Activated naive CD8-positive, alpha-beta T cell treated with anti-CD3 and anti-CD28 coated beads, Interleukin-2, amount 50 U/mL, for 24 hours (primary cell): Measurements from ENCODE around the gene AGL.
A peak's percentile ranks its signal among the peaks of the same experiment; 100 is the strongest.
"Not testable (repeated sequence)": the region's sequence is repeated elsewhere in the genome, so short reads cannot be mapped to it uniquely, and the experiment has no call there.

Experiments used
- ATAC-seq: fragments of 150-1000 bp; cut with Tn5 transposase; one replicate; pipeline ENCODE4 v1.10.0; 2021
- DNase-seq: peaks from one replicate; pipeline ENCODE4 v3.0.0; 2021
- H3K27ac Mint-ChIP-seq: one replicate; pipeline ENCODE4 v1.8.0; 2021; ENCODE audit warnings: mild to moderate bottlenecking, mixed read lengths
- H3K27me3 Mint-ChIP-seq: one replicate; pipeline ENCODE4 v1.8.0; 2021; ENCODE audit warnings: mixed read lengths
- H3K36me3 Mint-ChIP-seq: one replicate; pipeline ENCODE4 v1.8.0; 2021; ENCODE audit warnings: low read depth, mixed read lengths
- H3K4me1 Mint-ChIP-seq: one replicate; pipeline ENCODE4 v1.8.0; 2021; ENCODE audit warnings: mixed read lengths
- H3K4me3 Mint-ChIP-seq: one replicate; pipeline ENCODE4 v1.8.0; 2021; ENCODE audit warnings: mild to moderate bottlenecking, moderate library complexity, mixed read lengths
- H3K9me3 Mint-ChIP-seq: one replicate; pipeline ENCODE4 v1.8.0; 2021; ENCODE audit warnings: mixed read lengths

The AGL gene

GRCh38 chr1:99869304-99869703 is 19.1 kb downstream of the AGL start:
- H3K4me1 Mint-ChIP-seq, result no peaks in the 10 kb centered on the region
- H3K27ac Mint-ChIP-seq, result no peak overlapping the region
- no peaks in the 10 kb centered on the region for H3K27me3 Mint-ChIP-seq
- ATAC-seq (no peak), DNase-seq (no peak)
- no peaks in the 10 kb centered on the region for H3K9me3 Mint-ChIP-seq
- H3K36me3 Mint-ChIP-seq, result peaks cover 8% of the 10 kb centered on the region
- H3K4me3 Mint-ChIP-seq, result no peak overlapping the region

- Mint-ChIP-seq H3K27me3 (no peaks in the 10 kb centered on the region), H3K4me3 (no peak overlapping the region), H3K4me1 (no peaks in the 10 kb centered on the region), H3K27ac (no peak overlapping the region), H3K36me3 (peaks cover 5% of the 10 kb centered on the region), H3K9me3 (no peaks in the 10 kb centered on the region)
- no peak for ATAC-seq
- DNase-seq, result no peak
Observed at GRCh38 chr1:99869723-99870122, 19.6 kb downstream of the AGL start.

- no peak overlapping the region for H3K4me3 Mint-ChIP-seq
- H3K27me3 Mint-ChIP-seq, result no peaks in the 10 kb centered on the region
- ATAC-seq, result no peak
- H3K36me3 Mint-ChIP-seq, result peaks cover 5% of the 10 kb centered on the region
- H3K4me1 Mint-ChIP-seq, result no peaks in the 10 kb centered on the region
- H3K9me3 Mint-ChIP-seq, result no peaks in the 10 kb centered on the region
- no peak overlapping the region for H3K27ac Mint-ChIP-seq
- DNase-seq, result no peak
Observed at GRCh38 chr1:99872063-99872462, 21.9 kb downstream of the AGL start.

GRCh38 chr1:99877568-99877967 is 27.4 kb downstream of the AGL start:
- Mint-ChIP-seq H3K27ac (no peak overlapping the region), H3K27me3 (no peaks in the 10 kb centered on the region), H3K9me3 (no peaks in the 10 kb centered on the region), H3K4me1 (no peaks in the 10 kb centered on the region), H3K4me3 (no peak overlapping the region), H3K36me3 (peaks cover 11% of the 10 kb centered on the region)
- ATAC-seq (no peak), DNase-seq (no peak)

GRCh38 chr1:99886179-99886578 is 36.0 kb downstream of the AGL start:
- DNase-seq, result no peak
- H3K9me3 Mint-ChIP-seq, result no peaks in the 10 kb centered on the region
- H3K4me3 Mint-ChIP-seq, result no peak overlapping the region
- no peak overlapping the region for H3K27ac Mint-ChIP-seq
- no peaks in the 10 kb centered on the region for H3K4me1 Mint-ChIP-seq
- no peak for ATAC-seq
- peaks cover 29% of the 10 kb centered on the region for H3K36me3 Mint-ChIP-seq
- no peaks in the 10 kb centered on the region for H3K27me3 Mint-ChIP-seq

- Mint-ChIP-seq H3K27me3 (no peaks in the 10 kb centered on the region), H3K4me1 (no peaks in the 10 kb centered on the region), H3K9me3 (no peaks in the 10 kb centered on the region), H3K27ac (no peak overlapping the region), H3K36me3 (peaks cover 27% of the 10 kb centered on the region), H3K4me3 (no peak overlapping the region)
- ATAC-seq (no peak), DNase-seq (no peak)
Observed at GRCh38 chr1:99886841-99887240, 36.7 kb downstream of the AGL start.

- ATAC-seq (no peak), DNase-seq (no peak)
- Mint-ChIP-seq H3K27me3 (no peaks in the 10 kb centered on the region), H3K36me3 (peaks cover 27% of the 10 kb centered on the region), H3K9me3 (no peaks in the 10 kb centered on the region), H3K4me1 (no peaks in the 10 kb centered on the region), H3K4me3 (no peak overlapping the region), H3K27ac (no peak overlapping the region)
Observed at GRCh38 chr1:99887890-99888289, 37.7 kb downstream of the AGL start.

GRCh38 chr1:99891997-99892396 is 41.8 kb downstream of the AGL start:
- no peak for DNase-seq
- no peaks in the 10 kb centered on the region for H3K9me3 Mint-ChIP-seq
- no peaks in the 10 kb centered on the region for H3K27me3 Mint-ChIP-seq
- no peaks in the 10 kb centered on the region for H3K4me1 Mint-ChIP-seq
- peaks cover 25% of the 10 kb centered on the region for H3K36me3 Mint-ChIP-seq
- no peak overlapping the region for H3K27ac Mint-ChIP-seq
- no peak for ATAC-seq
- H3K4me3 Mint-ChIP-seq, result no peak overlapping the region

- ATAC-seq, H3K27ac Mint-ChIP-seq, H3K4me1 Mint-ChIP-seq, H3K27me3 Mint-ChIP-seq, DNase-seq, H3K4me3 Mint-ChIP-seq: not testable (repeated sequence)
- Mint-ChIP-seq H3K9me3 (peaks cover 13% of the 10 kb centered on the region), H3K36me3 (peaks cover 50% of the 10 kb centered on the region)
Observed at GRCh38 chr1:99903278-99903677, 53.1 kb downstream of the AGL start.

GRCh38 chr1:99906535-99906934 is 56.4 kb downstream of the AGL start:
- H3K36me3 Mint-ChIP-seq, result peaks cover 47% of the 10 kb centered on the region
- H3K4me1 Mint-ChIP-seq, result no peaks in the 10 kb centered on the region
- no peaks in the 10 kb centered on the region for H3K27me3 Mint-ChIP-seq
- H3K4me3 Mint-ChIP-seq, result no peak overlapping the region
- no peak overlapping the region for H3K27ac Mint-ChIP-seq
- H3K9me3 Mint-ChIP-seq, result peaks cover 13% of the 10 kb centered on the region
- no peak for DNase-seq
- ATAC-seq, result no peak

- ATAC-seq (no peak), DNase-seq (no peak)
- H3K9me3 Mint-ChIP-seq, result no peaks in the 10 kb centered on the region
- no peak overlapping the region for H3K4me3 Mint-ChIP-seq
- H3K36me3 Mint-ChIP-seq, result peaks cover 14% of the 10 kb centered on the region
- no peak overlapping the region for H3K27ac Mint-ChIP-seq
- H3K4me1 Mint-ChIP-seq, result no peaks in the 10 kb centered on the region
- no peaks in the 10 kb centered on the region for H3K27me3 Mint-ChIP-seq
Observed at GRCh38 chr1:99917214-99917613, 67.1 kb downstream of the AGL start.

- Mint-ChIP-seq H3K9me3 (no peaks in the 10 kb centered on the region), H3K27me3 (no peaks in the 10 kb centered on the region), H3K4me3 (no peak overlapping the region), H3K36me3 (peaks cover 14% of the 10 kb centered on the region), H3K4me1 (no peaks in the 10 kb centered on the region), H3K27ac (no peak overlapping the region)
- DNase-seq (no peak), ATAC-seq (no peak)
Observed at GRCh38 chr1:99919220-99919619, 69.1 kb downstream of the AGL start.

- no peak overlapping the region for H3K4me3 Mint-ChIP-seq
- peaks cover 5% of the 10 kb centered on the region for H3K27me3 Mint-ChIP-seq
- DNase-seq (no peak), ATAC-seq (no peak)
- no peaks in the 10 kb centered on the region for H3K4me1 Mint-ChIP-seq
- H3K9me3 Mint-ChIP-seq, result no peaks in the 10 kb centered on the region
- H3K36me3 Mint-ChIP-seq, result no peaks in the 10 kb centered on the region
- H3K27ac Mint-ChIP-seq, result no peak overlapping the region
Observed at GRCh38 chr1:99934801-99935200, 84.6 kb downstream of the AGL start.

- ATAC-seq, result peak; percentile 54
Observed at GRCh38 chr1:99935534-99935933, 85.4 kb downstream of the AGL start.

GRCh38 chr1:99936071-99936470 is 85.9 kb downstream of the AGL start:
- no peak for DNase-seq
- no peaks in the 10 kb centered on the region for H3K36me3 Mint-ChIP-seq
- H3K9me3 Mint-ChIP-seq, result no peaks in the 10 kb centered on the region
- H3K4me3 Mint-ChIP-seq, result no peak overlapping the region
- H3K27me3 Mint-ChIP-seq, result peaks cover 5% of the 10 kb centered on the region
- H3K27ac Mint-ChIP-seq, result no peak overlapping the region
- no peaks in the 10 kb centered on the region for H3K4me1 Mint-ChIP-seq
- ATAC-seq, result no peak

More at GRCh38 chr1:99935534-99935933, 85.4 kb downstream of the AGL start:
- Mint-ChIP-seq H3K36me3 (no peaks in the 10 kb centered on the region), H3K4me1 (no peaks in the 10 kb centered on the region), H3K27ac (no peak overlapping the region), H3K4me3 (no peak overlapping the region), H3K9me3 (no peaks in the 10 kb centered on the region), H3K27me3 (peaks cover 5% of the 10 kb centered on the region)
- DNase-seq, result no peak

- ATAC-seq, result no peak
- no peaks in the 10 kb centered on the region for H3K4me1 Mint-ChIP-seq
- no peaks in the 10 kb centered on the region for H3K9me3 Mint-ChIP-seq
- no peak overlapping the region for H3K27ac Mint-ChIP-seq
- H3K36me3 Mint-ChIP-seq, result no peaks in the 10 kb centered on the region
- H3K27me3 Mint-ChIP-seq, result no peaks in the 10 kb centered on the region
- no peak for DNase-seq
- no peak overlapping the region for H3K4me3 Mint-ChIP-seq
Observed at GRCh38 chr1:99942723-99943122, 92.6 kb downstream of the AGL start.
